ENCODE data around the gene CNOT4.

Gene CNOT4

DNA sequence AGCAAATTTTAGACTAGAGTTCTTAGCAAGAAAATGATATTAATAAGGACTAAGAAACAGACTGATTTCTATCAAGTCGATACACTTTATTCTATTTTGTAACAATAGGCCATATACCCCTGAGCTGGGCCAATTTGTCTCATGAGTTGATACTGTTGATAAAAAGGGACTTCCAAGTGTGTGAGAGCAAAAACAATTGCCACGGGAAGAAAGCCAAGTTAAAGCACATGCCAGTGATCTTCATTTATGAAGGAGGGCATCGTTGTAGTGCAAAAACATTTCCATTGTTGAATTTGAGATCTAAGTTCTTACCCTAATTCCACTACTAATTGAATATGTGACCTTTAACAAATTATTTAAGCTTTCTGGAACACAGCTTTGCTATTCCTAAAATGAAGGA lies 119.9 kb downstream of the CNOT4 start:
- no peak for DNase-seq

GRCh38 chr7:135388616-135389015 lies 121.3 kb downstream of the CNOT4 start:
- no peak for DNase-seq

- no peak for DNase-seq
These were observed 123.1 kb downstream of the CNOT4 start for GRCh38 chr7:135386776-135387175.

DNA sequence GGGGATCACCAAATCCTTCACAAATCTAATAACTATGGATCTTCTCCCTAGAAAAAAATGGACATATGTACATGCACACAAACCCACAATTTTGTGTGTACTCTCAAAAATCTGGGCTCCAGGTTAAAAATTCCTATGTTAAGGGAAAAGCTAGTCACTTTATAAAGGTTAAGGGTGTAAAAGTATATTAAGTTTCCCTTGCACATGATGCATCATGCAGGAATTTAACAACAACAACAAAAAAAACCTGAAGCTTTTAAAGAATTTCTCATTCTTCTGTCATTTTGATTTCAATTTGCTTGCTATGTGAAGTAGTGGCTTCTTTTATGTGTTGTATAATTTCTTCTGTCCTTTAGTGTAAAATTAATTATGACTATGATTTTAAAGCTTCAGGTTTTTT lies 123.7 kb downstream of the CNOT4 start:
- DNase-seq: no peak

DNA sequence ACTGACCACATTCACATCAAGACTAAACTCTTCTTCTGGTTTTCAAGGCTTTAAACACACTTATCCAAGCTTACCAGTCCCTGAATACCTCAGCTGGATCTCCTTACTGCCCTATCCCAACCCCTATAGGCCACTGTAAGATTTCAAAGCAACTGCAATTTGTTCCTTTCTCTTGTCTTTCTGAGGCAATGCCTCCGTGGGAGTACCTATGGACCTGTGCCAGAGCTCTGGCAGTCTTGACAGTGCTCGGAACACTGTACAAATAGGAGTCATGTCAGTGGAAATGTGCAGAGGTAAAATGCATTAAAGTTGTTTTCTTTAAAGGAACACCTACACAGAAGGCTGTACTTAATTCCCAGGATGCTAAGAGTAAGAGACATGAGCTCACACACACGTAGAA lies 124.7 kb downstream of the CNOT4 start:
- no peak for DNase-seq

GRCh38 chr7:135383525-135384175 lies 126.3 kb downstream of the CNOT4 start:
- DNase-seq: no peak

DNA sequence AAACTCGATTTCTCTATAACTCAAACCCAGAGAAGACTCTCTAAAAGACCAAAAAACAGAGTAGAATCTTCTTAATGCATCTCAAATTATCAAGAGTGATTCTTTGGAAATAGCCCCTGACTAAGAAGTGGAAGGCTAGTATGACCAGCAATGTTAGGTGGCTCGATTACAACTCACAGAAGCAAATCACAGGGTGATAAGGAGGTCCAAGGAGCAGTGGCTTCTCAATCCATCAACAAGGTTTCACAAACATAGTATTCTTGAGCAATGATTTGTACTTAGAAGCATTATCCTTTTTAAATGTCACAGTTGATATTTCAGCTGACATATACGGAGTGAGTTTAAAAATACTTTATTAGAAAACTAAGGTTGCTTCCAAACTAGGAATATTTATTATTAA lies 127.7 kb downstream of the CNOT4 start:
- no peak for DNase-seq

- DNase-seq: no peak
These were observed 128.5 kb downstream of the CNOT4 start for GRCh38 chr7:135381369-135381768.

GRCh38 chr7:135380351-135380750 lies 129.6 kb downstream of the CNOT4 start:
- no peak for DNase-seq

DNA sequence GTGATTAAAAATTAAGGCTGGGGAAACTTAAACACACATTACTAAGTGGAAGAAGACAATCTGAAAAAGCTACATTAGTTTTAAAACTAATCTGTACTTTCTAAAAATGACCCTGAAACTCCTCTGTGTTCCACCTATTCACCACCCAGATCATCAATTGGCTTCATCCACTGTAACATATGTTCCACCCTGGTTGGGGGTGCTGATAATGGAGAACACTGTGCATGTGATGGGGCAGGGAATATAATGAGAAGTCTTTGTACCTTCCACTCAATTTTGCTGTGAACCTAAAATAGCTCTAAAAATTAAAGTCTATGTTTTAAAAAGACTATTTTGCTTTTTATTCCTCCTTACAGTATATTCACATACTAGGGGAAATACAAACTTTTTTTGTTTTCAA lies 132.7 kb downstream of the CNOT4 start:
- no peak for DNase-seq

- no peak for DNase-seq
These were observed 133.8 kb downstream of the CNOT4 start for GRCh38 chr7:135375908-135376699.

- DNase-seq: no peak
These were observed 135.2 kb downstream of the CNOT4 start for GRCh38 chr7:135374736-135375135.

DNA sequence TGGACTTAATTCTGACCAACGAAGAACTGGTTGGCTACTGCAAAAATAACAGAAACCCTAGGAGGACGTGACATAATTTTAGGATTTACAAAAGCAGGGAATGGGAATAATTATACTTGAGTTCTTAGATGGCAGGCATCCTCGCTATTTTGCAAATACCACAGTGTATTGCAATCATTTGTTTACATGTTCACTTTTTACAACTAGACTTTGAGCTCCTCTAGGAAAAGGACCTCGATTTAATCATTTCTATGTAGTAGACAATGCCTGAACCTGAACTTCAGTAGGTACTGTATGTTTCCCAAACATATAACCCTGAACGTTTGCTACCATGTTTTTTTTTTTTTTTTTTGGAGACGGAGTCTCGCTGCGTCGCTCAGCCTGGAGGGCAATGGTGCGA lies 137.7 kb downstream of the CNOT4 start:
- DNase-seq: no peak

- no peak for DNase-seq
These were observed 139.2 kb downstream of the CNOT4 start for GRCh38 chr7:135370656-135371055.

GRCh38 chr7:135369405-135369804 lies 140.5 kb downstream of the CNOT4 start:
- DNase-seq: no peak

- no peak for DNase-seq
These were observed 141.3 kb downstream of the CNOT4 start for GRCh38 chr7:135368416-135369186.

DNA sequence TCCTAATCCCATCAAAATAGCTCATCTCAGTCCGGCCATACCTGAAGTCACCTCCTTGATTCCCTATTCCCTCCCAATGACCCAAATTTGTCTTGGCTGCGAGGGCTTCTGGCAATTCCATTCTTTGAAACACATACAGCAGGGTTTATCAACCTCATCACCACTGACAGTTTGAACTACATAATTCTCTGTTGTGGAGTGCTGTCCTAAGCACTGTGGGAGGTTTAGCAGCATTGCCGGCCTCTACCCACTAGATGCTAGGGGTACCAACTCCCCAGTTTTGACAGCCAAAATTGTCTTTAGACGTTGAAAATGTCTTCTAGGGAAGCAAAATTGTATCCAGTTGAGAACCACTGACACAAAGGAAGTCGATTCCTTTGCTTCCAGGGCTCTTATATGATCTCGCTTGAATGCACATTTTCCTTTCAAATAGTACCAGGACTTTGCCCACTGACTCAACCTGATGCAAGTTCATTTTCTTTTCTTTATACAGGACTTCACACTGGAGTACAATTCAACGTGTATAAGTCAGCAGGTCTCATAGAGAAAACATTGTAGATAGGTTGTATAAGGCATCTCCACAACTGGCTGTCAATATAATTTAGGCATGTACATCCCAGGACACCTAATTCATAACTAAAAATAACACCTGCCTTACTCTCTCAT lies 142.9 kb downstream of the CNOT4 start:
- no peak for DNase-seq

DNA sequence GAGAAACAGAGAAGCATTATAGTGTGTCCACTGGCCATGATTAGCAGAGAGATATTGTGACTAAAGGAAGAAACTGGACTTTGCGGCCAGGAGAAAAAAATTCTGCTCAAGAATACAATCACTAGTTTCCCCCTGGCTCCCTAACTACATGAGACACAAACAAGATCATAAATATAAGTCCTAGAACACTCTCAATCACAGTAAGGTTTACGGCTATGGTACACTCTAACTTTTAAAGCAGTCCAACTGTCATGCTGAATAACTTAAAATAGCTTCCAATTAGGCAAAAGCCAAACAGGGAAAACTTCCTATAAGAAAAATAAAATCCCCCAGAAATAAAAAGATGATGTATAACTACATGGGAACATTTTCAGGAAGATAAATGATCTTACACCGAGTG lies 144.2 kb downstream of the CNOT4 start:
- DNase-seq: no peak

GRCh38 chr7:135364206-135364605 lies 145.7 kb downstream of the CNOT4 start:
- DNase-seq: no peak

DNA sequence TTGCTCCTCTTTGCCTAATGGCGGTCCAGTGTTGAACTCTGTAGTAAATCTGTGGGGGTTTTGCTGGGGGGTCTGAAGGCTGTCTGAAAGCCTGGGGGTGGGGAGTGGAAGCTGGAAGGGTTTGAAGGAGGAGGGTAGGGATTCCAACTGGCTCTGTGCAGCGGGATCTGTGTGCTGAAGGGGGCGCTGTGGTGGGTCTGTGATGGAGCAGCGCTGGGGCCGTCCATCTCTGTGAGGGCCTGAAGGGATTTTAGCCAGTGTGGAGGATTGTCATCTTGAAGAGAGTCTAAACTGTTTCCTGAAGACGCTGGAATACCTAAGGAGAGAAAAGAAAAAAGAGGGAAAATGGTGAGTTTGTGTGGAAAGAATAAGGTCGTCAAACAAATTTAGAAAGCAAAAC lies 147.0 kb downstream of the CNOT4 start:
- no peak for DNase-seq

- no peak for DNase-seq
These were observed 148.1 kb downstream of the CNOT4 start for GRCh38 chr7:135361788-135362187.

DNA sequence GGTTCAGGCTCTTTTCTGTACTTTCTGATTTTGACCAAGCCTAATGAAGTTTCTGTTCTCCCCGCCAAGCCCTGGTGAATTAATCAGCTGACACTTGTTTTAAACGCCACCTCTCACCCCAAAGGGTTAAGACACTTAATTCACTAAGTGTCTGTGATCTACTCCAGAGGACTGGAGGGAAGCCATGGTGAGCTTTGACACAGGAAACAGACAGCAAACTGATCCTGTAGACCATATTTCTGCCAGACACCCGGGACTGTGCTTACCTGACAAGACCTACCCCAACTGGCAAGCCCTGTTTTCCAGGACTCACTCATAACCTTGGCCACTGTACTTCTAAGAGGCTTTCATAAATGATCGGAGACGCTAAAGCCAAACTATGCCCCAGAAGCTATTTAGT lies 150.3 kb downstream of the CNOT4 start:
- DNase-seq: no peak

DNA sequence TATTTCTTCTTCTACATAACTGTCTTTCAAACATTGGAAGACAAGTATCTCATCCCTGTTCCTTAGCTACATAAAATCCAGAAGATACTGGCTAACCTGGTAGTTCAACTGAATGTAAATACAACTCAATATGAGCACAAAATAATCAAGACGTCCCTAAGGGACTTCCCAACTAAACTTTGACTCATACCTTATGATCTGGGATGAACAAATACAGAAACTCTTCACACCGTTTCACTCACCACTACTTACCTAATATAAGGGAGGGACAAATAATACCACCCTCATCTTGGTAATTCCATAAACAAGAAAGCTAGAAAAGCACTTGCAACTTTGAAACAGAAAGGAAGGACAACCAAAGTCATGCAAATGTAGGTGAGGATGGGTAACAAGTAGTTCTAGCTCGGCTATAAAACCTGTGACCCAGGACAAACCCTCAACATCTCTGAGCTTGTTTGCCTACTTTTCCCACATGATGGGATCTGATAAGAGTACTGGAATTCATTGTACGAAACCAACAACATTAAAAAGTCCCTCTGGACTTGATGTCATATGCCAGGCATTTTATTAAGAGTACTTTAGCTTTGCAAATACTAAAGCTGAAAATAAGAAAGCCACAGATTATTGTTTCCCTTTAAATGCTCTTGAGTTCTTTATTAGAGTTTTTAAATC lies 154.4 kb downstream of the CNOT4 start:
- no peak for DNase-seq

Measured in activated CD4-positive, alpha-beta T cell treated with anti-CD3 and anti-CD28 coated beads, Interleukin-10, Interleukin-2, amounts not matched to agents 100 ng/mL and 50 ng/mL, durations not matched to agents 16 hours and 8 hours (primary cell).